Loucy (cell line): Measurements from ENCODE around the gene F2R.

ENCODE experiments used
- H2AFZ ChIP-seq: fragments of 200-600 bp; sonication (generic); 2 replicates; pipeline ENCODE4 v1.6.0; 2016; ENCODE audit warnings: antibody characterized with exemption, mild to moderate bottlenecking, low read length, moderate library complexity
- H3F3A ChIP-seq: fragments of 200-600 bp; 2 replicates; pipeline ENCODE4 v1.6.0; 2016; ENCODE audit warnings: antibody characterized with exemption, low read depth, mild to moderate bottlenecking
- H3K27me3 ChIP-seq: fragments of 200-600 bp; sonication (generic); 2 replicates; pipeline ENCODE4 v1.6.1; 2014; ENCODE audit warnings: low read length, mild to moderate bottlenecking; ENCODE audit not compliant: insufficient read depth, poor library complexity, severe bottlenecking
- H3K36me3 ChIP-seq: fragments of 200-600 bp; sonication (generic); 2 replicates; pipeline ENCODE4 v1.6.1; 2016; ENCODE audit warnings: low read length; ENCODE audit not compliant: insufficient read depth
- H3K4me1 ChIP-seq: fragments of 200-600 bp; sonication (generic); 2 replicates; pipeline ENCODE4 v1.5.1; 2014; ENCODE audit warnings: low read length, mild to moderate bottlenecking; ENCODE audit not compliant: insufficient read depth, poor library complexity, severe bottlenecking
- H3K4me2 ChIP-seq: fragments of 200-600 bp; sonication (generic); 2 replicates; pipeline ENCODE4 v1.6.0; 2014; ENCODE audit warnings: antibody characterized with exemption, low read length, low read depth, mild to moderate bottlenecking; ENCODE audit not compliant: poor library complexity, severe bottlenecking
- H3K4me3 ChIP-seq: fragments of 200-600 bp; sonication (generic); 2 replicates; pipeline ENCODE4 v1.5.1; 2014; ENCODE audit warnings: low read length, mild to moderate bottlenecking, mixed read lengths; ENCODE audit not compliant: poor library complexity, severe bottlenecking
- H3K79me2 ChIP-seq: fragments of 200-600 bp; sonication (generic); 2 replicates; pipeline ENCODE4 v1.6.1; 2014; ENCODE audit warnings: low read length; ENCODE audit not compliant: insufficient read depth
- H3K9ac ChIP-seq: fragments of 200-600 bp; sonication (generic); 2 replicates; pipeline ENCODE4 v1.6.0; 2014; ENCODE audit warnings: mild to moderate bottlenecking, low read depth, low read length, moderate library complexity; ENCODE audit not compliant: poor library complexity, severe bottlenecking
- H3K9me2 ChIP-seq: fragments of 200-600 bp; sonication (generic); replicated peaks from 2 replicates; pipeline ENCODE4 v1.6.1; 2016; ENCODE audit warnings: low read depth, low read length, mixed read lengths
- H3K9me3 ChIP-seq: fragments of 200-600 bp; sonication (generic); 2 replicates; pipeline ENCODE4 v1.6.1; 2014; ENCODE audit warnings: mild to moderate bottlenecking, antibody characterized with exemption, low read length, low read depth; ENCODE audit not compliant: insufficient read depth
- H4K20me1 ChIP-seq: fragments of 200-600 bp; sonication (generic); 2 replicates; pipeline ENCODE4 v1.6.0; 2014; ENCODE audit warnings: antibody characterized with exemption, low read length, mild to moderate bottlenecking; ENCODE audit not compliant: insufficient read depth, poor library complexity, severe bottlenecking
- CTCF ChIP-seq: fragments of 200-600 bp; sonication (generic); conservative IDR thresholded peaks from 2 replicates; pipeline ENCODE4 v1.5.1; 2014; ENCODE audit warnings: mild to moderate bottlenecking, antibody characterized with exemption, low read length
- EZH2phosphoT487 ChIP-seq: fragments of 200-600 bp; IDR thresholded peaks from 2 replicates; pipeline ENCODE4 v1.6.1; 2018; ENCODE audit warnings: antibody characterized with exemption, mild to moderate bottlenecking, moderate library complexity, borderline replicate concordance

The F2R gene

DNA sequence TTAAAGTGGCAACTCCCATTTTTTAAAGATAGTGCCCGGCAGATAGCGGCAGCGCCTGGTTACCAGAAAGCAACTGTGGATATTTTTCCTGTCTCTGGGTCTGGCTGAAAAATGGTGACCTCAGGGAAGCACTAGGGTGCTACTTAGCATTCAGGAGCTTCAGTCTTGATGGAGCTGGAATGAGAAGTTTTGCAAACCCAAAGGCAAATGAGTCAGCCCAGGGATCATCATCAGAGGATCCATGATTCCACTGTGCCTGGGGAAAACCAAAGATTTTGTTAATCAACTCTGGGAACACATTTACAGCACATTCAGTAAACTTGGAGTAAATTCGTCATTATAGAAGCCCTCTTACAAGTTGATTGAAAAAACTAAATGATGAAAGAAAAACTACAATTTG, 26.7 kb downstream of the F2R start:
- H3K9me3 ChIP-seq = no peaks in the 10 kb centered on the region
- no peaks in the 10 kb centered on the region for H3K36me3 ChIP-seq
- no peaks in the 10 kb centered on the region for H3K9me2 ChIP-seq
- H3F3A ChIP-seq = no peaks in the 10 kb centered on the region
- H3K27me3 ChIP-seq = no peaks in the 10 kb centered on the region
- H3K4me1 ChIP-seq = peaks cover 20% of the 10 kb centered on the region
- no peak overlapping the region for H3K9ac ChIP-seq
- H3K79me2 ChIP-seq = no peaks in the 10 kb centered on the region
- no peak overlapping the region for H3K4me3 ChIP-seq
- TF ChIP-seq CTCF (no peak), EZH2phosphoT487 (no peak)
- H2AFZ ChIP-seq = no peak overlapping the region
- H3K4me2 ChIP-seq = no peak overlapping the region
- no peaks in the 10 kb centered on the region for H4K20me1 ChIP-seq

- H3K4me1 ChIP-seq = peaks cover 3% of the 10 kb centered on the region
- no peak overlapping the region for H3K4me2 ChIP-seq
- no peak overlapping the region for H2AFZ ChIP-seq
- H4K20me1 ChIP-seq = no peaks in the 10 kb centered on the region
- TF ChIP-seq CTCF (no peak), EZH2phosphoT487 (no peak)
- H3K9me3 ChIP-seq = no peaks in the 10 kb centered on the region
- no peaks in the 10 kb centered on the region for H3K36me3 ChIP-seq
- H3K4me3 ChIP-seq = no peak overlapping the region
- H3F3A ChIP-seq = no peaks in the 10 kb centered on the region
- no peaks in the 10 kb centered on the region for H3K27me3 ChIP-seq
- H3K9ac ChIP-seq = no peak overlapping the region
- no peaks in the 10 kb centered on the region for H3K9me2 ChIP-seq
- no peaks in the 10 kb centered on the region for H3K79me2 ChIP-seq
Measured at GRCh38 chr5:76744632-76745031, 28.7 kb downstream of the F2R start.

GRCh38 chr5:76745670-76746069, 29.7 kb downstream of the F2R start:
- Histone ChIP-seq H3K36me3 (no peaks in the 10 kb centered on the region), H3K4me3 (no peak overlapping the region), H3K9ac (no peak overlapping the region), H2AFZ (no peak overlapping the region), H3K9me2 (no peaks in the 10 kb centered on the region), H3K4me1 (no peaks in the 10 kb centered on the region), H3K4me2 (no peak overlapping the region), H4K20me1 (no peaks in the 10 kb centered on the region), H3K27me3 (no peaks in the 10 kb centered on the region), H3F3A (no peaks in the 10 kb centered on the region), H3K79me2 (no peaks in the 10 kb centered on the region), H3K9me3 (no peaks in the 10 kb centered on the region)
- TF ChIP-seq EZH2phosphoT487 (no peak), CTCF (no peak)
